ENCODE measurements around the gene NOA1. TPM values are rescaled to one million over a fixed set of nuclear protein-coding genes. Genes with fewer than 3 reads are reported as not detected.

Gene NOA1
- 22.8 and 29.6 TPM in 2 replicates for total RNA-seq

DNA sequence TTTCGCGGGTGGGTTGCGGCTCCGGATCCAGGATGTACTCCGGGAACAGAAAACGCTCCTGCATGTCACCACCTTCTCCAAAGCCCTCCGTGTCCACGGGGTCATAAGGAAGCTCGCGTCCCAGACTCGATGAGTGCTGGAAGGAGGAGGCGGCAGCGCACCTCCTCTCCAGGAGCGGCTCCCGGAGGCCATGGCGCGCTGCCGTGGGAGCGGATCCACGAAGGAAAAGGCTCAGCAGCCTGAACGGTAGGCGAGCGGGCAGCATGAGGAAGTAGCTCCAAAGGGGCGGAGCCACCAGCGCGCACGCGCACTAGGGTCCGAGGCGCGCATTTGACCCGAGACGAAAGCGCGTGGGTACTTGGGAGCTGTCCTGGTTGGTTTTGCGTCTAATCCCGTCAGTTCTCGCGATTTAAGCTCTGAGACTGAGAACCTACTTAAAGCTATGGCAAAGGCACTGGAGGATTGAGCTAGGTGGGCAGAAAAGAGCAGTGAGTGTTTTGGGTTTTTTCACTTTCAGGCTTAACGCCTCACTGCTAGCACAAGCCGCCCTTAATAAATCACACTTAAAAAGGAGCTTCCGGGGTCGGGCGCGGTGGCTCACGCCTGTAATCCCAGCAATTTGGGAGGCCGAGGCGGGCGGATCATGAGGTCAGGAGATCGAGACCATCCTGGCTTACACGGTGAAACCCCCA lies at the start of gene NOA1:
Gene NOA1 (minus strand): TSS at position 286 of the 692 bp plus-strand sequence. CDS start 21 bp downstream, at position 265.

DNA sequence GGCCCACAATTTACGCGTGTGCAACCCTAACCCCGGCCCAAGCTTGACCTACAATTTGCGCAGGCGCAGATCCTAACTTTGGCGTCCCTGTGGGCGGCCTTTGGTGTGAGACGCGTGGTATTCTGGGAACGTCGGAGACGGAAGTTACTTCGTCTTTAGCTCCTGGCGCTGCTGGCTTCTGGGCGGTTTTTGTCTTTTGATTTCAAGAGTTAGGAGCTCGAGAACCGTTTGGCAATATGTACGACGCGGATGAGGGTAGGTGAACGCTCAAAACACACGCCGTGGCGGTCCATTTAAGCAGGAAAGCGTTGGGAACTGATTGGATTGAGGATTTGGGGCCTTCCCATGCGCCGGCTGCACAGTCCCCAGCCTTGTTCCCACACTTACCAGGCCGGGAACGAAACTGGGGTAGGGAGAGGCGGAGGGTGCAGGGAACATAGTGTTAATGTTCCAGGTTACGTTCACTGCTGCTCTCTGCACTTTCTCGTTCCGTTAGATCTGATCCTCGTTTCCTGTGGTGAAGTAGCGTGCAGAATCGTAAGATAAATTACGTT lies 1.4 kb upstream of the NOA1 start, which contains the start of gene POLR2B:
Gene POLR2B (plus strand): TSS at position 147 of the 554 bp plus-strand sequence. CDS start 90 bp downstream, at position 237.

Other genes starting within 250 kb of the NOA1 start
- gene SPINK2, start 155.9 kb downstream of the NOA1 start, total RNA-seq = not detected in 2 replicates
- 26.0 and 34.0 TPM in 2 replicates for gene REST, start 69.7 kb downstream of the NOA1 start, total RNA-seq
- 106 and 134 TPM in 2 replicates for gene POLR2B, start 1.3 kb upstream of the NOA1 start, total RNA-seq
- gene IGFBP7, start 132.8 kb upstream of the NOA1 start, total RNA-seq = 55.9 and 124 TPM in 2 replicates